Panc1 (cell line): ENCODE results near the gene WRNIP1.

ENCODE experiments used
- CTCF ChIP-seq: fragments of 450-650 bp; IDR thresholded peaks from 2 replicates; pipeline ENCODE4 v1.5.1; 2017; ENCODE audit warnings: mild to moderate bottlenecking
- POLR2AphosphoS5 ChIP-seq: IDR thresholded peaks from 2 replicates; pipeline ENCODE4 v1.6.1; 2012; ENCODE audit warnings: mild to moderate bottlenecking, low read depth, low read length, moderate library complexity
- REST ChIP-seq, 2 experiments: IDR thresholded peaks; 2 replicates each; pipeline ENCODE4 v1.6.1; 2011 to 2012; ENCODE audit warnings: low read depth in 2 of 2, control low read depth in 1 of 2, low read length in 1 of 2, mild to moderate bottlenecking in 1 of 2, moderate library complexity in 1 of 2; ENCODE audit not compliant: insufficient read depth in 1 of 2
- TCF7L2 ChIP-seq: IDR thresholded peaks from 2 replicates; pipeline ENCODE4 v1.6.1; 2011; ENCODE audit warnings: mild to moderate bottlenecking, low read depth, low read length, inconsistent platforms

- no peak for TF ChIP-seq CTCF
- no peak for TF ChIP-seq TCF7L2
- no peak for TF ChIP-seq REST (IDR thresholded peaks at IDR 0.05; ENCODE audit: insufficient read depth in 1 of 2, low read depth in 2 of 2, low read length in 1 of 2)
- no peak for TF ChIP-seq POLR2AphosphoS5
These were observed 12.6 kb upstream of the WRNIP1 start for GRCh38 chr6:2752477-2753109.
